Activated naive CD8-positive, alpha-beta T cell (primary cell): ENCODE results near the gene DNHD1.

ENCODE experiments used
- H3K27ac Mint-ChIP-seq: one replicate; pipeline ENCODE4 v1.8.0; 2021; ENCODE audit warnings: mixed read lengths
- H3K27me3 Mint-ChIP-seq: one replicate; pipeline ENCODE4 v1.8.0; 2021; ENCODE audit warnings: mixed read lengths
- H3K36me3 Mint-ChIP-seq: one replicate; pipeline ENCODE4 v1.8.0; 2021; ENCODE audit warnings: mixed read lengths
- H3K4me1 Mint-ChIP-seq: one replicate; pipeline ENCODE4 v1.8.0; 2021; ENCODE audit warnings: low read depth, mixed read lengths
- H3K4me3 Mint-ChIP-seq: one replicate; pipeline ENCODE4 v1.8.0; 2021; ENCODE audit warnings: mild to moderate bottlenecking, mixed read lengths
- H3K9me3 Mint-ChIP-seq: one replicate; pipeline ENCODE4 v1.8.0; 2021; ENCODE audit warnings: low read depth, mixed read lengths

The DNHD1 gene

DNA sequence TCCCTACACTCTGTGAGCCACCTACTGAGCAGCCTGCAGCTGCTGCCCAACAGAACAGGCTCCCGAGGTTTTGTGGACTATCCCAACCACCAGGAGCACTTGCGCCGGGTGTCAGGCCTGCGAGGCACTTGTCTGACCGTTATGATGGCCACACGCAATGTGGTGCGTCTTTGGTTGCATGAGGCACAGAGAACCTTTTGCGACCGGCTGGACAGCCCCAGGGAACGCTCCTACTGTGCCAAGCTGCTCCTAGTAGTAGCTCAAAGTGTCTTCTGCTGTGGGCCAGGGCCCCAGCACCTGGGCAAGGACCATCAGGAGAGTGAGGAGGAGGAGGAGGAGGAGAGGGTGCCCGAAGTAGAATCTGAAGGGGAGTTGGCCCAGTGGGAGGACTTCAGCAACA is 60.0 kb downstream of the DNHD1 start:
- no peaks in the 10 kb centered on the region for H3K4me1 Mint-ChIP-seq
- no peaks in the 10 kb centered on the region for H3K27me3 Mint-ChIP-seq
- H3K9me3 Mint-ChIP-seq = no peaks in the 10 kb centered on the region
- H3K27ac Mint-ChIP-seq = no peak overlapping the region
- no peak overlapping the region for H3K4me3 Mint-ChIP-seq
- peaks cover 12% of the 10 kb centered on the region for H3K36me3 Mint-ChIP-seq

DNA sequence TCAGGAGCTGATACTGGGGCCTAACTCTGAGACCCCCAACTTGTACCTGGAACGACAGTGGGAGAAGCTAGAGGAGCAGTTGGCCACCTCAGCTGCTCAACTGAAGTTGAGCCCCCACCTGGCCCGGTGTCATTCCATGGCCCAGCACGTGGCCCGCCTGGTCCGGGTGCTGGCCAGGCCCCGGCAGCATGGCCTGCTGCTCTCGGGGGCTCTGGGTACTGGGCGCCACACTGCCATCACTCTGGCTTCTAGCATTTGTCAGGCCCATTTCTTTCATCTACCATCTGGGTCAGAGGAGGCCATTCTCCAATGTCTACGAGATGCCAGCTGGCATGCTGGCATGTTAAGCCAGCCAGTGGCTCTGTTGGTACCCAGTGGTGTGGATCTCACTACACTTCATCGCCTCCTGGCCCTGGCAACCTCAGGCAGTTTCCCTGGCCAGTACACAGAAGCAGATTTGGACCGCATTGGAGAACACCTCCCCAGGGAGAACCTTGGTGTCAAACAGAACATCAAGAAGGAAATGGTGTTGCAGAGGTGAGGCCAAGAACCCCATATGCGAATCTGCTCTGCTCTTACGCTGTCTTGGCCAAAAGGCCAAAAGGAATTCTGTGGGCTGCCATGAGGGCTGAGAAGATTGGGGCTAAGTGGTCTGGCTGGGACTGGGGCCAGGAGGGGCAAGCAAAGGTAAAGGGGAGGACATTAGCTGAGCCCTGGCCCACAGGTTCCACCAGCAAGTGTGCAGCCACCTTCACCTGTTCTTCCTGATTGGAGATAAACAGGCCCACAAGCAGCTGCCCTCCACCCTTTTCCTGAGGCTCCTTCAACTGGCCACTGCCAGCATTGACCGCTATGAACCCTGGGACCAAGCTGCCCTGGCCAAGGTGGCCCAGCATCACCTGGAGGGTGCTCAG is 60.9 kb downstream of the DNHD1 start:
- no peak overlapping the region for H3K4me3 Mint-ChIP-seq
- H3K27me3 Mint-ChIP-seq = no peaks in the 10 kb centered on the region
- no peaks in the 10 kb centered on the region for H3K4me1 Mint-ChIP-seq
- peaks cover 15% of the 10 kb centered on the region for H3K36me3 Mint-ChIP-seq
- H3K27ac Mint-ChIP-seq = no peak overlapping the region
- H3K9me3 Mint-ChIP-seq = no peaks in the 10 kb centered on the region

DNA sequence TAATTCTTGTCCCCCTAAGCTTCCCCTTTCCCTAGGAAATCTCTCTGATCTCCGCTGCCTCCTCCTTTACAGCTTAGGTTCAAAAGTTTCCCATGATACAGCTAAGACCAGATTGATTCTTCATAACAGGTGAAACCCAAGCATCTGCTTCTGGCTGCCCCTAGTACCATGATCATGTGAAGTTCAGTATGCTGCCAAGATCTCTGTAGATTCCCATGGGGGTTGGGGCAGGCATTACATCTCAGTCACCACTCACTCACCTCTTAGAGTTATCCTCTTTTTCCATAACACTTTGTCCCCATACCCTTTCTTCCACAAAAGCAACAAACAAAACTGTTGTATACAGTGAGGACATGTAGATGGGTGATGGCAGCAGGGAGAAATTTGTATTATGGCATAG is 62.3 kb downstream of the DNHD1 start:
- Mint-ChIP-seq H3K36me3 (peaks cover 15% of the 10 kb centered on the region), H3K27ac (no peak overlapping the region), H3K27me3 (no peaks in the 10 kb centered on the region), H3K4me1 (no peaks in the 10 kb centered on the region), H3K9me3 (no peaks in the 10 kb centered on the region), H3K4me3 (no peak overlapping the region)

DNA sequence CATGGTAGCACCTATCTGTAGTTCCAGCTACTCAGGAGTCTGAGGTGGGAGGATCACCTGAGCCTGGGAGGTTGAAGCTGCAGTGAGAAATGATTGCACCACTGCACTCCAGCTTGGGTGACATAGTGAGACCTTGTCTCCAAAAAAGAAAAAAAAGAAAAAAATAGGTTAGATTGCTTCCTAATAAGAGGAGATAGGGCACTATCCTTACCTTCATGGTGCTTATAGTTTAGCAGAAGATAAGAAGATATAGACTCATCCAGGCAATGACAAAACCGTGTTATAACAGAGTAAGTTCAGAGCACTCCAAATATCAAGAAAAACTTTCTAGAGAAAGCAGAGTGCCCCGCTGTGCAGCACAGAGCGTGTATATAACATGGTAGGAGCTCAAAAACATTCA is 64.2 kb downstream of the DNHD1 start:
- no peaks in the 10 kb centered on the region for H3K9me3 Mint-ChIP-seq
- no peaks in the 10 kb centered on the region for H3K4me1 Mint-ChIP-seq
- H3K4me3 Mint-ChIP-seq = no peak overlapping the region
- no peak overlapping the region for H3K27ac Mint-ChIP-seq
- H3K36me3 Mint-ChIP-seq = peaks cover 19% of the 10 kb centered on the region
- no peaks in the 10 kb centered on the region for H3K27me3 Mint-ChIP-seq

- Mint-ChIP-seq H3K4me1 (no peaks in the 10 kb centered on the region), H3K4me3 (no peak overlapping the region), H3K27ac (no peak overlapping the region), H3K36me3 (peaks cover 13% of the 10 kb centered on the region), H3K27me3 (no peaks in the 10 kb centered on the region), H3K9me3 (no peaks in the 10 kb centered on the region)
Observed at GRCh38 chr11:6563121-6563619, 66.1 kb downstream of the DNHD1 start.

DNA sequence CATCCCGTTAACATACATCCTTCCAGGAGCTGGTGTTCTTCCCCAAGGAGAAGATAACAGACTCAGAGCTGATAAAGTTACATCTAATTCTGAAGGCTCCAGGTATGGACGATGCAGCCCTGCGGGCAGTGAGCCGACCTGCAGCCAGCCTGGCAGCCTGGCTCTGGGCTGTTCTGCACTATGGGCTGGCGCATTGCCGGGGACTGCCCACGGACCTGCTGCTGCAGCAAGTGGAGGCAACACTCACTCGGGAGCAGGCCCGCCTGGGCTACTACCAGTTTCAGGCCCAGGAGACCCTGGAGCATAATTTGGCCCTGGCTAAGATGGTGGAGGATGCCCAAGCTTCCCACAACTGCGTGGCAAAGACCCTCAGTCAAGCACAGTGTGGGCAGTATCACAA is 66.6 kb downstream of the DNHD1 start:
- no peaks in the 10 kb centered on the region for H3K27me3 Mint-ChIP-seq
- H3K27ac Mint-ChIP-seq = no peak overlapping the region

GRCh38 chr11:6565325-6565724 is 68.2 kb downstream of the DNHD1 start:
- H3K4me3 Mint-ChIP-seq = no peak overlapping the region
- H3K36me3 Mint-ChIP-seq = peaks cover 14% of the 10 kb centered on the region
- H3K4me1 Mint-ChIP-seq = no peaks in the 10 kb centered on the region
- H3K27me3 Mint-ChIP-seq = no peaks in the 10 kb centered on the region
- no peak overlapping the region for H3K27ac Mint-ChIP-seq
- no peaks in the 10 kb centered on the region for H3K9me3 Mint-ChIP-seq

More for the DNA sequence above, 66.6 kb downstream of the DNHD1 start:
- H3K4me3 Mint-ChIP-seq = no peak overlapping the region
- peaks cover 12% of the 10 kb centered on the region for H3K36me3 Mint-ChIP-seq
- no peaks in the 10 kb centered on the region for H3K4me1 Mint-ChIP-seq
- H3K9me3 Mint-ChIP-seq = no peaks in the 10 kb centered on the region

DNA sequence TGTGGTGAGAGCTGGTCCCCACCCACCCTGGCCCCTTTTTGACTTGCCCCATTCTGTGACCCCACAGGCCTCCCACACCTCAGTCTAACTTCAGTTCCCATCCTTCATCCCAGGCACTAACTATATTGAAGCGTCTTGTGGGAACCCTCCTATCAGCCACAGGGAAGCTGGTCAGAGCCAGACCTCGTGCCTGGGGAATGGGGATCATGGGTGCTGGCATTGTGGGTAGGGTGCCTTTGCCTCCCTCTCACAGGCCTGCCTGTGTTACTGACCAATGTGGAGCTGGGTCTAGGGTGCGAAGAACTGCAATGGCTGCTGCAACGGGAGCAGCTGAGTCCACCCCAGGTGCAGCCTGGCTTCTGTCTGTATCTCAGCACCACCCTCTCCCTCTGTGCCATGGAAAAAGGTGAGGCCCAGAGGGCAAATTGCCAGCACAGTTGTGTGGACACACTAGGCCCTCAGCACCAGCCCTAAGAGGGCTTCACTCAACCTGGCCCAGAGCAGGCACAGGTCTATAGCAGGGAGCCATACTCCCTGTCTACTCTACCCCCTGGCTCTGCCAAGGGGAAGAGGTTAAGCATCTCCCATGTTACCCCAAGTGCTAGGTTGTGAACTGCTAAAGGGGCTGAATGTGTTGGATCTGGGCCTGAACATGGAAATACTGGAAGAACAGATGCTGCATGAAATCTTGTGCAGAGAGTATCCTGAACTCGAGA is 69.1 kb downstream of the DNHD1 start:
- no peaks in the 10 kb centered on the region for H3K9me3 Mint-ChIP-seq
- no peak overlapping the region for H3K27ac Mint-ChIP-seq
- no peak overlapping the region for H3K4me3 Mint-ChIP-seq
- peaks cover 14% of the 10 kb centered on the region for H3K36me3 Mint-ChIP-seq
- H3K4me1 Mint-ChIP-seq = no peaks in the 10 kb centered on the region
- H3K27me3 Mint-ChIP-seq = no peaks in the 10 kb centered on the region

DNA sequence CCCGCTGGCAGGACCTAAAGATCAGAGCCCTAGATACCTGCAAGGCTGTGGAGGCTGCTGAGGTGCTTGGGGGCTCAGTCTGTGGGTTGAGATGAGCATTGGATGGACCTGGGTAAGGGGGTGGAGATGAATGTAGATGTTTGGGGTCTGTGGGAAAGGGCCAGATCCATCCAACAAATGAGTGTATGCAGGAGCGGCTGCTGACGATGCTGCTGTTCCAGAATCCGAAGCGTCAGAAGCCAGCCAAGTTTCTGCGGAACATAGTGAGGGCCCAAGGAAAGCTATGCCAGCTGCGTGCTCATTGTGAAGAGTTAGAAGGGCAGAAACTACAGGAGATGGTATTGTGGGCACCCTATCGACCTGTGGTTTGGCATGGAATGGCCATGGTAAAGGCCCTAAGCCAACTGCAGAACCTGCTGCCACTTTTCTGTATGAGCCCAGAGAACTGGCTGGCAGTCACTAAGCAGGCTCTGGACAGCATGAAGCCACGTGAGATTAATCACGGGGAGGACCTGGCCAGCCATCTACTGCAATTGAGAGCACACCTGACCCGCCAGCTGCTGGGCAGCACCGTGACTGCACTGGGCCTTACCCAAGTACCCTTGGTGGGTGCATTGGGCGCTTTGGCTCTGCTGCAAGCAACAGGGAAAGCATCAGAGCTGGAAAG is 69.8 kb downstream of the DNHD1 start:
- H3K9me3 Mint-ChIP-seq = no peaks in the 10 kb centered on the region
- no peak overlapping the region for H3K27ac Mint-ChIP-seq
- no peaks in the 10 kb centered on the region for H3K27me3 Mint-ChIP-seq
- no peak overlapping the region for H3K4me3 Mint-ChIP-seq
- H3K4me1 Mint-ChIP-seq = no peaks in the 10 kb centered on the region
- H3K36me3 Mint-ChIP-seq = peaks cover 11% of the 10 kb centered on the region

DNA sequence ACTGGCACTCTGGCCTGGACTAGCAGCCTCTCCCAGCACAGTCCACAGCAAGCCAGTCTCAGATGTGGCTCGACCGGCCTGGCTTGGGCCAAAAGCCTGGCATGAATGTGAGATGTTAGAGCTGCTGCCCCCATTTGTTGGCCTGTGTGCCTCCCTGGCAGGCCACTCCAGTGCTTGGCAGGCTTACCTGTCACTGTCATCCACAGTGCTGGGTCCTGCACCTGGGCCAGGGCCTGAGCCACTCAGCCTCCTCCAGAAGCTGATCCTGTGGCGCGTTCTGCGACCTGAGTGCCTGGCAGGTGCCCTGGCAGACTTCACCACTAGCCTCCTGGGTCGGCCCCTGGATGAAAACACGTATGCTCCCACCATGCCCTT is 70.3 kb downstream of the DNHD1 start:
- no peak overlapping the region for H3K4me3 Mint-ChIP-seq
- H3K27ac Mint-ChIP-seq = no peak overlapping the region
- H3K36me3 Mint-ChIP-seq = peaks cover 10% of the 10 kb centered on the region
- H3K9me3 Mint-ChIP-seq = no peaks in the 10 kb centered on the region
- H3K4me1 Mint-ChIP-seq = no peaks in the 10 kb centered on the region
- no peaks in the 10 kb centered on the region for H3K27me3 Mint-ChIP-seq

GRCh38 chr11:6568191-6568918 is 71.3 kb downstream of the DNHD1 start:
- H3K4me3 Mint-ChIP-seq = no peak overlapping the region
- no peaks in the 10 kb centered on the region for H3K27me3 Mint-ChIP-seq
- no peak overlapping the region for H3K27ac Mint-ChIP-seq
- H3K36me3 Mint-ChIP-seq = peaks cover 12% of the 10 kb centered on the region
- no peaks in the 10 kb centered on the region for H3K4me1 Mint-ChIP-seq
- H3K9me3 Mint-ChIP-seq = no peaks in the 10 kb centered on the region

DNA sequence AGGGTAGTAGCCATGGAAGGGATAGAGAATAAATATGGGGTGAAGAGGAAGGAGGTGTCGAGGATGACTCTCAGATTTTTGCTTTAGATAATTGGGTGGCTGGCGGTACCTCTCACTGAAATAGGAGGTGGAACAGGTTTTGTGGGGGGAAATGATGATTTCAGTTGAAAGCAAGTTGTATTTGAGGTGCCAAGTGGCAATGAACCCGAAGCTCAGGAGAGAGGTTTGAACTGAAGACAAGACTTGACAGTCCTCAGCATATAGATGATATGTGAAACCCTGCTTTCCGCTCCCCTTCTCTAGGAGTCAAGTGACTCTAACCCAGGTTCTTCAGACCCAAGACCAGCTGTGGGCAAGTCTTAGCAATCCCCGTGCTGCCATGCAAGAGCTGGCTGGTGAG is 72.6 kb downstream of the DNHD1 start:
- H3K36me3 Mint-ChIP-seq = peaks cover 13% of the 10 kb centered on the region
- no peaks in the 10 kb centered on the region for H3K4me1 Mint-ChIP-seq
- no peaks in the 10 kb centered on the region for H3K27me3 Mint-ChIP-seq
- H3K27ac Mint-ChIP-seq = no peak overlapping the region
- H3K4me3 Mint-ChIP-seq = no peak overlapping the region
- H3K9me3 Mint-ChIP-seq = no peaks in the 10 kb centered on the region

DNA sequence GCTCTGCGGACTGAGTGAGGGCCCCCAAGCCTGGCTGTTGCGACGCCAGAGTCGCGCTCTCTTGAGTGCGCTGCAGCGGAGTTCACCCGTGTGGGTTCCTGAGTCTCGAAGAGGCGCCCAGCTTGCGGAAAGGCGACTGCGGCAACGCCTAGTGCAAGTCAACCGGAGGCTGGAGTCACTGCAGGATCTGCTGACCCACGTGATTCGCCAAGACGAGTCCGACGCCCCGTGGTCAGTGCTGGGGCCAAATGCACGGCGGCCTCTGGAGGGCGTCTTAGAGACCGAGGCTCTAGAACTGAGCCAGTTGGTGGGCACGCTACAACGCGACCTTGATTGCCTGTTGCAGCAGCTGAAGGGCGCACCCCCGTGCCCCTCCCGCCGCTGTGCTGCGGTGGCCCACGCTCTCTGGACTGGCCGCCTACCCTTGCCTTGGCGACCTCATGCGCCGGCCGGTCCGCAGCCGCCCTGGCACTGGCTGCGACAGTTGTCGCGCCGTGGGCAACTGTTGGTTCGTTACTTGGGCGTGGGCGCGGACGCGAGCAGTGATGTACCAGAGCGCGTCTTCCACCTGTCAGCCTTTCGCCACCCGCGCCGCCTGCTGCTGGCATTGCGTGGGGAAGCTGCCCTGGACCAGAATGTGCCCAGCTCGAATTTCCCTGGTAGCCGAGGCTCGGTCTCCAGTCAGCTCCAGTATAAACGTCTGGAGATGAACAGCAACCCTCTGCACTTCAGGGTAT is 73.8 kb downstream of the DNHD1 start:
- Mint-ChIP-seq H3K4me3 (no peak overlapping the region), H3K27ac (no peak overlapping the region), H3K9me3 (no peaks in the 10 kb centered on the region), H3K27me3 (no peaks in the 10 kb centered on the region), H3K36me3 (peaks cover 13% of the 10 kb centered on the region), H3K4me1 (no peaks in the 10 kb centered on the region)

DNA sequence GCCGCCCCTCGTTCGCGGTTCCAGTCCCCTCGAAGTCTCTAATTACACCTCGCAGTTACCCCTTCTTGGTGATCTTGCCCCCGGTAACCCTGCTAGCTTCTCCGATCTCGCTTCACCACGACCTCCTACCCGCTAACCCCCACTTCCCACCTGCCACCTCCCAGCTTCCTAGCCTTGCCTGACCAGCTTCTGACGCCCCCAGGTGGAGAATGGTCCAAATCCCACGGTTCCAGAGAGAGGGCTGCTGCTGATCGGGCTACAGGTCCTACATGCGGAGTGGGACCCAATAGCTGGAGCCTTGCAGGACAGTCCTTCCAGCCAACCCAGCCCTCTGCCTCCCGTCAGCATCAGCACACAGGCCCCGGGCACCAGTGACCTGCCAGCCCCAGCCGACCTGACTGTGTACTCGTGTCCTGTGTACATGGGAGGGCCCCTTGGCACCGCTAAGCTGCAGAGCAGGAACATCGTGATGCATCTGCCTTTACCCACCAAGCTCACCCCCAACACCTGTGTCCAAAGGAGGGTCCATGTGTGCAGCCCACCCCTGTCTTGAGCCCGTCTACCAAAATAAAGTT is 74.4 kb downstream of the DNHD1 start:
- Mint-ChIP-seq H3K27ac (no peak overlapping the region), H3K27me3 (no peaks in the 10 kb centered on the region), H3K36me3 (peaks cover 15% of the 10 kb centered on the region), H3K4me3 (no peak overlapping the region), H3K4me1 (no peaks in the 10 kb centered on the region), H3K9me3 (no peaks in the 10 kb centered on the region)
